ENCODE measurements around the gene PTPRCAP. TPM values are rescaled to one million over a fixed set of nuclear protein-coding genes. Genes with fewer than 3 reads are reported as not detected.

PTPRCAP gene

Small RNA genes within 50 kb of the gene (small RNA-seq; reads per million reads assigned to genes)
- not detected for gene RNU6-1238P (ENCODE audit: insufficient read depth)
